HEK293 (cell line): ENCODE results near the gene SULF2.

Source experiments
- CTCF ChIA-PET: fragments of 350-600 bp; formaldehyde crosslinking; extraction: SDS; loops from one replicate; lab custom pipeline; 2021; ENCODE audit warnings: antibody characterized with exemption; lab: Yijun Ruan, JAX
- POLR2A ChIA-PET: fragments of 300-600 bp; formaldehyde crosslinking; extraction: SDS; loops from one replicate; lab custom pipeline; 2020; ENCODE audit warnings: antibody characterized with exemption, inconsistent platforms; lab: Yijun Ruan, JAX
- H3K27ac ChIP-seq: fragments of 200-500 bp; sonication (Bioruptor generic); 2 replicates; pipeline ENCODE4 v1.5.1; 2014; ENCODE audit warnings: low read depth, low read length, control low read depth, inconsistent platforms; ENCODE audit errors: extremely low read depth
- H3K36me3 ChIP-seq, 2 experiments: fragments of 200-500 bp in 1 of 2; sonication (Bioruptor generic) in 1 of 2; 1 replicate in 1 of 2; 2 replicates in 1 of 2; pipeline ENCODE4 v1.5.1; 2014 to 2017; ENCODE audit warnings: inconsistent platforms in 2 of 2, low read length in 2 of 2; ENCODE audit not compliant: control insufficient read depth in 2 of 2, insufficient read depth in 1 of 2
- H3K4me1 ChIP-seq: fragments of 200-500 bp; sonication (Bioruptor generic); 2 replicates; pipeline ENCODE4 v1.5.1; 2014; ENCODE audit warnings: mild to moderate bottlenecking, low read length, inconsistent platforms; ENCODE audit not compliant: control insufficient read depth, insufficient read depth
- H3K4me3 ChIP-seq: 2 replicates; pipeline ENCODE4 v1.5.1; 2011; ENCODE audit warnings: low read depth, mild to moderate bottlenecking, control low read depth, low read length, moderate library complexity
- H3K9me3 ChIP-seq: fragments of 200-500 bp; sonication (Bioruptor generic); 2 replicates; pipeline ENCODE4 v1.5.1; 2014; ENCODE audit warnings: low read depth, low read length, inconsistent platforms; ENCODE audit not compliant: control insufficient read depth, insufficient read depth
- GLI4 ChIP-seq: fragments of 450-650 bp; formaldehyde crosslinking; IDR thresholded peaks from 2 replicates; pipeline ENCODE4 v1.5.1; 2016; ENCODE audit warnings: missing biosample characterization, missing genetic modification characterization
- MEIS1 ChIP-seq: sonication (generic); formaldehyde crosslinking; IDR thresholded peaks from 2 replicates; pipeline ENCODE4 v1.8.1; 2022; ENCODE audit warnings: missing genetic modification reagents, mild to moderate bottlenecking, borderline replicate concordance
- PATZ1 ChIP-seq: fragments of 450-650 bp; formaldehyde crosslinking; IDR thresholded peaks from 2 replicates; pipeline ENCODE4 v1.5.1; 2016; ENCODE audit warnings: missing biosample characterization, missing genetic modification characterization
- PBX3 ChIP-seq: sonication (generic); formaldehyde crosslinking; IDR thresholded peaks from 2 replicates; pipeline ENCODE4 v1.8.1; 2022; ENCODE audit warnings: mild to moderate bottlenecking, moderate library complexity, missing genetic modification reagents
- PRDM2 ChIP-seq: fragments of 450-650 bp; formaldehyde crosslinking; IDR thresholded peaks from 2 replicates; pipeline ENCODE4 v1.5.1; 2016; ENCODE audit warnings: missing biosample characterization, missing genetic modification characterization, borderline replicate concordance
- YY2 ChIP-seq: fragments of 450-650 bp; formaldehyde crosslinking; IDR thresholded peaks from 2 replicates; pipeline ENCODE4 v1.5.1; 2016; ENCODE audit warnings: missing biosample characterization, missing genetic modification characterization
- ZIC2 ChIP-seq: fragments of 450-650 bp; formaldehyde crosslinking; IDR thresholded peaks from 2 replicates; pipeline ENCODE4 v1.5.1; 2016; ENCODE audit warnings: missing biosample characterization, missing genetic modification characterization
- ZNF157 ChIP-seq: fragments of 450-650 bp; formaldehyde crosslinking; IDR thresholded peaks from 2 replicates; pipeline ENCODE4 v1.5.1; 2016; ENCODE audit warnings: missing biosample characterization, missing genetic modification characterization
- ZNF169 ChIP-seq: fragments of 450-650 bp; formaldehyde crosslinking; IDR thresholded peaks from 2 replicates; pipeline ENCODE4 v1.5.1; 2016; ENCODE audit warnings: missing biosample characterization, missing genetic modification characterization
- ZNF19 ChIP-seq: fragments of 450-650 bp; formaldehyde crosslinking; IDR thresholded peaks from 2 replicates; pipeline ENCODE4; 2016; ENCODE audit warnings: missing biosample characterization, missing genetic modification characterization, low read depth
- ZNF221 ChIP-seq: fragments of 450-650 bp; formaldehyde crosslinking; IDR thresholded peaks from 2 replicates; pipeline ENCODE4 v1.5.1; 2017; ENCODE audit warnings: missing biosample characterization, missing genetic modification characterization, borderline replicate concordance
- ZNF223 ChIP-seq: fragments of 450-650 bp; formaldehyde crosslinking; IDR thresholded peaks from 2 replicates; pipeline ENCODE4 v1.5.1; 2016; ENCODE audit warnings: missing biosample characterization, missing genetic modification characterization
- ZNF302 ChIP-seq: fragments of 450-650 bp; formaldehyde crosslinking; IDR thresholded peaks from 2 replicates; pipeline ENCODE4 v1.5.1; 2016; ENCODE audit warnings: missing biosample characterization, missing genetic modification characterization, low read depth
- ZNF354C ChIP-seq: fragments of 450-650 bp; formaldehyde crosslinking; IDR thresholded peaks from 2 replicates; pipeline ENCODE4 v1.5.1; 2016; ENCODE audit warnings: missing biosample characterization, missing genetic modification characterization, low read depth, borderline replicate concordance
- ZNF549 ChIP-seq: fragments of 450-650 bp; IDR thresholded peaks from 2 replicates; pipeline ENCODE4 v1.5.1; 2018; ENCODE audit warnings: missing biosample characterization, missing genetic modification characterization, mild to moderate bottlenecking, inconsistent platforms, moderate library complexity
- ZNF792 ChIP-seq: fragments of 450-650 bp; formaldehyde crosslinking; IDR thresholded peaks from 2 replicates; pipeline ENCODE4 v1.5.1; 2016; ENCODE audit warnings: missing biosample characterization, missing genetic modification characterization
- ZNF837 ChIP-seq: fragments of 450-650 bp; formaldehyde crosslinking; IDR thresholded peaks from 2 replicates; pipeline ENCODE4 v1.5.1; 2016; ENCODE audit warnings: missing biosample characterization, missing genetic modification characterization
- TF ChIP-seq, protein P1 (sequence below): fragments of 450-650 bp; formaldehyde crosslinking; IDR thresholded peaks from 2 replicates; pipeline ENCODE4 v1.5.1; 2017; ENCODE audit warnings: missing biosample characterization, mild to moderate bottlenecking, missing genetic modification characterization, moderate library complexity
- TF ChIP-seq, protein P2 (sequence below): fragments of 450-650 bp; formaldehyde crosslinking; IDR thresholded peaks from 2 replicates; pipeline ENCODE4 v1.5.1; 2016; ENCODE audit warnings: missing biosample characterization, missing genetic modification characterization, borderline replicate concordance
- TF ChIP-seq, protein P3 (sequence below): fragments of 450-650 bp; formaldehyde crosslinking; IDR thresholded peaks from 2 replicates; pipeline ENCODE4 v1.5.1; 2016; ENCODE audit warnings: missing biosample characterization, missing genetic modification characterization

SULF2 gene

DNA sequence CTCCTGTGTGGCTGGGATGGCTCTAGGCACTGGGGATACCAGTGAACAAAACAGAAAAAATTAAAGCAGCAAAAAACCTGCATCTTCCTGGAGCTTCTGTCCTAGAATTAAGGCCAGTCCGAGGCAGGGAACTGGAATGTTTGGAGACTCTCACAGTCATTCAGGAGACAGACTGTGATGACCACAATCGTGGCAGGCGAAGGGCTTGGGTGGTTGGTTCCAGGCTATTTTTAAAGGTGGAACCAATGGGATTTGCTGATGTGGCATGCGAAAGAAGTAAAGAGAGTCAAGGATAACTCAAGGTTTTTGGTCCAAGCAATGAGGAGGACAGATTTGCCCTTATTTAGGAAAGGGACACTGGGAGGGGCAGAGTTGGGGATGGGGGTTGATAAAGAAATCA, 66.9 kb downstream of the SULF2 start (continued):
- TF ChIP-seq ZNF837 (tag by site-specific recombination) (no peak), ZNF792 (tag by site-specific recombination) (no peak), PATZ1 (tag by site-specific recombination) (no peak), GLI4 (no peak), ZNF169 (tag by site-specific recombination) (no peak), ZNF549 (tag by site-specific recombination) (no peak)
- TF ChIP-seq, protein P1, sequence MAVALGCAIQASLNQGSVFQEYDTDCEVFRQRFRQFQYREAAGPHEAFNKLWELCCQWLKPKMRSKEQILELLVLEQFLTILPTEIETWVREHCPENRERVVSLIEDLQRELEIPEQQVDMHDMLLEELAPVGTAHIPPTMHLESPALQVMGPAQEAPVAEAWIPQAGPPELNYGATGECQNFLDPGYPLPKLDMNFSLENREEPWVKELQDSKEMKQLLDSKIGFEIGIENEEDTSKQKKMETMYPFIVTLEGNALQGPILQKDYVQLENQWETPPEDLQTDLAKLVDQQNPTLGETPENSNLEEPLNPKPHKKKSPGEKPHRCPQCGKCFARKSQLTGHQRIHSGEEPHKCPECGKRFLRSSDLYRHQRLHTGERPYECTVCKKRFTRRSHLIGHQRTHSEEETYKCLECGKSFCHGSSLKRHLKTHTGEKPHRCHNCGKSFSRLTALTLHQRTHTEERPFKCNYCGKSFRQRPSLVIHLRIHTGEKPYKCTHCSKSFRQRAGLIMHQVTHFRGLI = no peak
- TF ChIP-seq, protein P2, sequence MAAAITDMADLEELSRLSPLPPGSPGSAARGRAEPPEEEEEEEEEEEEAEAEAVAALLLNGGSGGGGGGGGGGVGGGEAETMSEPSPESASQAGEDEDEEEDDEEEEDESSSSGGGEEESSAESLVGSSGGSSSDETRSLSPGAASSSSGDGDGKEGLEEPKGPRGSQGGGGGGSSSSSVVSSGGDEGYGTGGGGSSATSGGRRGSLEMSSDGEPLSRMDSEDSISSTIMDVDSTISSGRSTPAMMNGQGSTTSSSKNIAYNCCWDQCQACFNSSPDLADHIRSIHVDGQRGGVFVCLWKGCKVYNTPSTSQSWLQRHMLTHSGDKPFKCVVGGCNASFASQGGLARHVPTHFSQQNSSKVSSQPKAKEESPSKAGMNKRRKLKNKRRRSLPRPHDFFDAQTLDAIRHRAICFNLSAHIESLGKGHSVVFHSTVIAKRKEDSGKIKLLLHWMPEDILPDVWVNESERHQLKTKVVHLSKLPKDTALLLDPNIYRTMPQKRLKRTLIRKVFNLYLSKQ (tag by site-specific recombination) = no peak
- TF ChIP-seq, protein P3, sequence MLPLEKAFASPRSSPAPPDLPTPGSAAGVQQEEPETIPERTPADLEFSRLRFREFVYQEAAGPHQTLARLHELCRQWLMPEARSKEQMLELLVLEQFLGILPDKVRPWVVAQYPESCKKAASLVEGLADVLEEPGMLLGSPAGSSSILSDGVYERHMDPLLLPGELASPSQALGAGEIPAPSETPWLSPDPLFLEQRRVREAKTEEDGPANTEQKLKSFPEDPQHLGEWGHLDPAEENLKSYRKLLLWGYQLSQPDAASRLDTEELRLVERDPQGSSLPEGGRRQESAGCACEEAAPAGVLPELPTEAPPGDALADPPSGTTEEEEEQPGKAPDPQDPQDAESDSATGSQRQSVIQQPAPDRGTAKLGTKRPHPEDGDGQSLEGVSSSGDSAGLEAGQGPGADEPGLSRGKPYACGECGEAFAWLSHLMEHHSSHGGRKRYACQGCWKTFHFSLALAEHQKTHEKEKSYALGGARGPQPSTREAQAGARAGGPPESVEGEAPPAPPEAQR (tag by site-specific recombination) = no peak

DNA sequence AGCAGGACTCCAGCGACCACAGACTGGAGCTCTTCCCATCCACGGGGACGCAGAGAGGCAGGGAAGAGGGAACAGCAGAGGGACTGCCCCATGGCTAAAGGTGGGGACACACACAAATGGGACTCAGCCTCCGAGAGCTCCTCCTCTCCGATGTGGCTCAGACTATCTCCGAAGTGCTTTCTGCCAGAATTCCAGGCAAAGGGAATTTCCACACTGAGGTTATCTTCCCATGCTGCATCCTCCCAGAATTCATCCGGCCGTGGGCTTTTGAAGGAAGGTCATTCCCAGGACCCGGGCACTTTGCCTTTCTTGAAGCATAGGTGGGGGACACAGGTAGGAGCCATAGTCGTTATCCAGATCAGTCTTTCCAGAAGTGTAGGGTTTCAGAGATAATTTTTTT, 67.9 kb downstream of the SULF2 start:
- CTCF ChIA-PET = interaction anchor here (0.9 kb wide), 1 partner anchor 903 kb away, joined by 3 read pairs; no protein-coding TSS in a partner anchor
- POLR2A ChIA-PET = no interaction called here

More for the DNA sequence above, 67.9 kb downstream of the SULF2 start:
- H3K4me1 ChIP-seq = peaks cover 7% of the 10 kb centered on the region; the same call in 1 of the 2 replicates
- TF ChIP-seq MEIS1 (CRISPR knock-in tag) (no peak), ZNF19 (tag by site-specific recombination) (no peak), ZNF157 (tag by site-specific recombination) (no peak), PBX3 (CRISPR knock-in tag) (no peak), PRDM2 (tag by site-specific recombination) (no peak), ZNF302 (tag by site-specific recombination) (no peak), YY2 (tag by site-specific recombination) (no peak), ZIC2 (tag by site-specific recombination) (no peak), ZNF223 (tag by site-specific recombination) (no peak), ZNF354C (tag by site-specific recombination) (no peak), ZNF221 (tag by site-specific recombination) (no peak)
- TF ChIP-seq, all 188 proteins: peak for 0
- no peaks in the 10 kb centered on the region for H3K9me3 ChIP-seq
- H3K36me3 ChIP-seq = no peaks in the 10 kb centered on the region; a peak in 1 of 3 replicates
- no peak overlapping the region for H3K27ac ChIP-seq
- H3K4me3 ChIP-seq = no peak overlapping the region
